GM23338 (cell line): Measurements from ENCODE around the gene CERS5. TPM values are rescaled to one million over a fixed set of nuclear protein-coding genes. Genes with fewer than 3 reads are reported as not detected.

Experiments
- ATAC-seq: fragments of 200-7000 bp; cut with Tn5 transposase; 3 replicates; pipeline ENCODE4 v1.9.1; 2020
- DNase-seq: peaks from one replicate; pipeline ENCODE4 v3.0.0-alpha.2; 2015; ENCODE audit warnings: low spot score
- H2AFZ ChIP-seq: fragments of 200-600 bp; sonication (generic); 2 replicates; pipeline ENCODE4 v1.8.0; 2016; ENCODE audit warnings: antibody characterized with exemption, mild to moderate bottlenecking, moderate library complexity
- H3F3A ChIP-seq: fragments of 200-600 bp; sonication (generic); replicated peaks from 2 replicates; pipeline ENCODE4 v1.8.0; 2017; ENCODE audit warnings: antibody characterized with exemption, mixed run types, low read depth
- H3K27ac ChIP-seq: fragments of 200-600 bp; sonication (generic); 2 replicates; pipeline ENCODE4 v1.6.1; 2016; ENCODE audit warnings: low read depth
- H3K27me3 ChIP-seq: fragments of 200-600 bp; sonication (generic); 2 replicates; pipeline ENCODE4 v1.8.0; 2016; ENCODE audit warnings: mild to moderate bottlenecking, mixed run types, moderate library complexity; ENCODE audit not compliant: insufficient read depth
- H3K36me3 ChIP-seq: fragments of 200-600 bp; sonication (generic); 2 replicates; pipeline ENCODE4 v1.8.0; 2016; ENCODE audit warnings: mild to moderate bottlenecking; ENCODE audit not compliant: insufficient read depth
- H3K4me1 ChIP-seq: fragments of 200-600 bp; sonication (generic); 2 replicates; pipeline ENCODE4 v1.8.0; 2016; ENCODE audit warnings: mild to moderate bottlenecking, moderate library complexity; ENCODE audit not compliant: insufficient read depth
- H3K4me2 ChIP-seq: fragments of 200-600 bp; sonication (generic); 2 replicates; pipeline ENCODE4 v1.7.1; 2017; ENCODE audit warnings: mixed run types
- H3K4me3 ChIP-seq: fragments of 200-600 bp; sonication (generic); 2 replicates; pipeline ENCODE4 v1.6.1; 2016; ENCODE audit warnings: mixed run types
- H3K79me2 ChIP-seq: fragments of 200-600 bp; sonication (generic); replicated peaks from 2 replicates; pipeline ENCODE4 v1.8.0; 2017; ENCODE audit warnings: mild to moderate bottlenecking; ENCODE audit not compliant: insufficient read depth
- H3K9me2 ChIP-seq: fragments of 200-600 bp; sonication (generic); 2 replicates; pipeline ENCODE4 v1.8.0; 2017; ENCODE audit not compliant: insufficient read depth
- H4K20me1 ChIP-seq: fragments of 200-600 bp; sonication (generic); replicated peaks from 2 replicates; pipeline ENCODE4 v1.8.0; 2017; ENCODE audit warnings: mild to moderate bottlenecking; ENCODE audit not compliant: insufficient read depth
- H3K27ac Mint-ChIP-seq: 2 replicates; pipeline ENCODE4 v1.8.0; 2020; ENCODE audit warnings: inconsistent platforms, mild to moderate bottlenecking, moderate library complexity, mixed read lengths
- H3K27me3 Mint-ChIP-seq: 3 replicates; pipeline ENCODE4 v1.8.0; 2022; ENCODE audit warnings: low read depth, mild to moderate bottlenecking, moderate library complexity, mixed read lengths, inconsistent platforms; ENCODE audit not compliant: insufficient read depth, poor library complexity
- H3K36me3 Mint-ChIP-seq: 3 replicates; pipeline ENCODE4 v1.8.0; 2021; ENCODE audit warnings: low read depth, mild to moderate bottlenecking, inconsistent platforms, moderate library complexity, mixed read lengths
- H3K4me1 Mint-ChIP-seq: 3 replicates; pipeline ENCODE4 v1.8.0; 2020; ENCODE audit warnings: mild to moderate bottlenecking, inconsistent platforms, mixed read lengths
- H3K4me3 Mint-ChIP-seq: 3 replicates; pipeline ENCODE4 v1.8.0; 2021; ENCODE audit warnings: moderate library complexity, mild to moderate bottlenecking, inconsistent platforms, mixed read lengths
- H3K9me3 Mint-ChIP-seq: 3 replicates; pipeline ENCODE4 v1.8.0; 2020; ENCODE audit warnings: moderate library complexity, mild to moderate bottlenecking, inconsistent platforms, mixed read lengths
- CREB1 ChIP-seq: fragments of 250-450 bp; sonication (Bioruptor Pico); IDR thresholded peaks from 2 replicates; pipeline ENCODE4 v1.5.0; 2020; ENCODE audit warnings: low read depth, mild to moderate bottlenecking, moderate library complexity
- EZH2 ChIP-seq: fragments of 200-600 bp; sonication (generic); IDR thresholded peaks from one replicate; pipeline ENCODE4 v1.8.0; 2017; ENCODE audit warnings: antibody characterized with exemption, mild to moderate bottlenecking, low read depth; ENCODE audit not compliant: unreplicated experiment
- EZH2phosphoT487 ChIP-seq: fragments of 200-600 bp; sonication (generic); IDR thresholded peaks from one replicate; pipeline ENCODE4 v1.8.1; 2018; ENCODE audit warnings: antibody characterized with exemption; ENCODE audit not compliant: unreplicated experiment
- JUNB ChIP-seq: IDR thresholded peaks from one replicate; pipeline ENCODE4 v1.6.1; 2016; ENCODE audit warnings: antibody characterized with exemption; ENCODE audit not compliant: unreplicated experiment
- NANOG ChIP-seq: IDR thresholded peaks from 2 replicates; pipeline ENCODE4 v1.6.1; 2016; ENCODE audit warnings: antibody characterized with exemption, borderline replicate concordance
- POLR2AphosphoS5 ChIP-seq: IDR thresholded peaks from 2 replicates; pipeline ENCODE4 v1.6.1; 2016; ENCODE audit warnings: antibody characterized with exemption, low read depth
- STAT1 ChIP-seq: IDR thresholded peaks from one replicate; pipeline ENCODE4 v1.6.1; 2016; ENCODE audit warnings: antibody characterized with exemption; ENCODE audit not compliant: unreplicated experiment
- ZNF114 ChIP-seq: fragments of 250-450 bp; sonication (Bioruptor Pico); IDR thresholded peaks from 2 replicates; pipeline ENCODE4 v1.5.0; 2020; ENCODE audit warnings: mild to moderate bottlenecking, moderate library complexity
- ZNF331 ChIP-seq: fragments of 250-450 bp; sonication (Bioruptor Pico); IDR thresholded peaks from 2 replicates; pipeline ENCODE4 v1.5.0; 2020; ENCODE audit warnings: low read depth, mild to moderate bottlenecking, moderate library complexity
- polyA plus RNA-seq: library from polyadenylated mRNA; unstranded; fragments of >200 nt; fragmentation: Nextera tagmentation; extraction: Ambion mirVana; gene quantifications from 2 replicates; pipeline ENCODE4 v1.2.1, GENCODE V29; 2016
- total RNA-seq: library from RNA; depleted of rRNA; stranded (reverse); fragments of >200 nt; shearing (Covaris generic); gene quantifications from 2 replicates; pipeline ENCODE4 v1.2.3, GENCODE V29; 2014
- TF ChIP-seq, protein P1 (sequence below): fragments of 250-450 bp; sonication (Bioruptor Pico); IDR thresholded peaks from 2 replicates; pipeline ENCODE4 v1.5.0; 2020; ENCODE audit warnings: mild to moderate bottlenecking, moderate library complexity
- TF ChIP-seq, protein P2 (sequence below): IDR thresholded peaks from 2 replicates; pipeline ENCODE4 v1.6.1; 2016; ENCODE audit warnings: antibody characterized with exemption
- TF ChIP-seq, protein P3 (sequence below), 2 experiments: fragments of 200-600 bp in 1 of 2; sonication (generic) in 1 of 2; conservative IDR thresholded peaks; 2 replicates each; pipeline versions ENCODE4 v1.5.1 to v1.6.1; 2016 to 2017; ENCODE audit warnings: antibody characterized with exemption in 2 of 2, low read depth in 2 of 2, mild to moderate bottlenecking in 2 of 2, moderate library complexity in 1 of 2
- TF ChIP-seq, protein P4 (sequence below): IDR thresholded peaks from one replicate; pipeline ENCODE4 v1.6.1; 2018; ENCODE audit warnings: antibody characterized with exemption; ENCODE audit not compliant: unreplicated experiment

Gene CERS5
- total and polyA plus RNA-seq, 2 experiments from 2014 or later, result 42.7 to 56.5 TPM

DNA sequence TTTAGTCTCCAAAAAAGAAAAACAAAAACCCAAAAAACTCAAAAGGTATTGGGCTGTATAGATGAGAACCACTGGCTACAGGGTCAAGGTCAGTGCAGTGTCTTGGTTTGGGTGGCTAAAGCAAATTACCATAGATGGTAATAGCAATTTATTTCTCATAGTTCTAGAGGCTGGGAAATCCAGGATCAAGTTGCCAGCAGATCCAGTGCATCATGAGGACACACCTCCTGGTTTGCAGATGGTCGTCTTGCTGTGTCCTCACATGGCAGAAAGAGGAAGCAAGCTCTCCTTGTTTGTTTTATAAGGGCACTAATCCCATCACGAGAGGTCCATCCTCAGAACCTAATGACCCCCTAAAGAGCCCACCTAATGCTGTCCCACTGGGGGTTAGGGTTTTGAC lies 44.0 kb downstream of the CERS5 start:
- Mint-ChIP-seq H3K27ac (no peak overlapping the region), H3K27me3 (no peaks in the 10 kb centered on the region)

More for the DNA sequence above, 44.0 kb downstream of the CERS5 start:
- no peak for DNase-seq
- H3K4me3 ChIP-seq, result no peak overlapping the region
- no peak overlapping the region for H2AFZ ChIP-seq
- no peaks in the 10 kb centered on the region for H3K9me2 ChIP-seq
- Mint-ChIP-seq H3K9me3 (no peaks in the 10 kb centered on the region), H3K36me3 (no peaks in the 10 kb centered on the region; the same call in 2 of the 3 replicates), H3K4me1 (no peaks in the 10 kb centered on the region), H3K4me3 (no peak overlapping the region)
- TF ChIP-seq STAT1 (no peak), EZH2phosphoT487 (no peak), ZNF331 (CRISPR knock-in tag) (no peak), ZNF114 (CRISPR knock-in tag) (no peak), POLR2AphosphoS5 (no peak), EZH2 (no peak), NANOG (no peak), JUNB (no peak), CREB1 (CRISPR knock-in tag) (no peak)
- TF ChIP-seq, protein P1, sequence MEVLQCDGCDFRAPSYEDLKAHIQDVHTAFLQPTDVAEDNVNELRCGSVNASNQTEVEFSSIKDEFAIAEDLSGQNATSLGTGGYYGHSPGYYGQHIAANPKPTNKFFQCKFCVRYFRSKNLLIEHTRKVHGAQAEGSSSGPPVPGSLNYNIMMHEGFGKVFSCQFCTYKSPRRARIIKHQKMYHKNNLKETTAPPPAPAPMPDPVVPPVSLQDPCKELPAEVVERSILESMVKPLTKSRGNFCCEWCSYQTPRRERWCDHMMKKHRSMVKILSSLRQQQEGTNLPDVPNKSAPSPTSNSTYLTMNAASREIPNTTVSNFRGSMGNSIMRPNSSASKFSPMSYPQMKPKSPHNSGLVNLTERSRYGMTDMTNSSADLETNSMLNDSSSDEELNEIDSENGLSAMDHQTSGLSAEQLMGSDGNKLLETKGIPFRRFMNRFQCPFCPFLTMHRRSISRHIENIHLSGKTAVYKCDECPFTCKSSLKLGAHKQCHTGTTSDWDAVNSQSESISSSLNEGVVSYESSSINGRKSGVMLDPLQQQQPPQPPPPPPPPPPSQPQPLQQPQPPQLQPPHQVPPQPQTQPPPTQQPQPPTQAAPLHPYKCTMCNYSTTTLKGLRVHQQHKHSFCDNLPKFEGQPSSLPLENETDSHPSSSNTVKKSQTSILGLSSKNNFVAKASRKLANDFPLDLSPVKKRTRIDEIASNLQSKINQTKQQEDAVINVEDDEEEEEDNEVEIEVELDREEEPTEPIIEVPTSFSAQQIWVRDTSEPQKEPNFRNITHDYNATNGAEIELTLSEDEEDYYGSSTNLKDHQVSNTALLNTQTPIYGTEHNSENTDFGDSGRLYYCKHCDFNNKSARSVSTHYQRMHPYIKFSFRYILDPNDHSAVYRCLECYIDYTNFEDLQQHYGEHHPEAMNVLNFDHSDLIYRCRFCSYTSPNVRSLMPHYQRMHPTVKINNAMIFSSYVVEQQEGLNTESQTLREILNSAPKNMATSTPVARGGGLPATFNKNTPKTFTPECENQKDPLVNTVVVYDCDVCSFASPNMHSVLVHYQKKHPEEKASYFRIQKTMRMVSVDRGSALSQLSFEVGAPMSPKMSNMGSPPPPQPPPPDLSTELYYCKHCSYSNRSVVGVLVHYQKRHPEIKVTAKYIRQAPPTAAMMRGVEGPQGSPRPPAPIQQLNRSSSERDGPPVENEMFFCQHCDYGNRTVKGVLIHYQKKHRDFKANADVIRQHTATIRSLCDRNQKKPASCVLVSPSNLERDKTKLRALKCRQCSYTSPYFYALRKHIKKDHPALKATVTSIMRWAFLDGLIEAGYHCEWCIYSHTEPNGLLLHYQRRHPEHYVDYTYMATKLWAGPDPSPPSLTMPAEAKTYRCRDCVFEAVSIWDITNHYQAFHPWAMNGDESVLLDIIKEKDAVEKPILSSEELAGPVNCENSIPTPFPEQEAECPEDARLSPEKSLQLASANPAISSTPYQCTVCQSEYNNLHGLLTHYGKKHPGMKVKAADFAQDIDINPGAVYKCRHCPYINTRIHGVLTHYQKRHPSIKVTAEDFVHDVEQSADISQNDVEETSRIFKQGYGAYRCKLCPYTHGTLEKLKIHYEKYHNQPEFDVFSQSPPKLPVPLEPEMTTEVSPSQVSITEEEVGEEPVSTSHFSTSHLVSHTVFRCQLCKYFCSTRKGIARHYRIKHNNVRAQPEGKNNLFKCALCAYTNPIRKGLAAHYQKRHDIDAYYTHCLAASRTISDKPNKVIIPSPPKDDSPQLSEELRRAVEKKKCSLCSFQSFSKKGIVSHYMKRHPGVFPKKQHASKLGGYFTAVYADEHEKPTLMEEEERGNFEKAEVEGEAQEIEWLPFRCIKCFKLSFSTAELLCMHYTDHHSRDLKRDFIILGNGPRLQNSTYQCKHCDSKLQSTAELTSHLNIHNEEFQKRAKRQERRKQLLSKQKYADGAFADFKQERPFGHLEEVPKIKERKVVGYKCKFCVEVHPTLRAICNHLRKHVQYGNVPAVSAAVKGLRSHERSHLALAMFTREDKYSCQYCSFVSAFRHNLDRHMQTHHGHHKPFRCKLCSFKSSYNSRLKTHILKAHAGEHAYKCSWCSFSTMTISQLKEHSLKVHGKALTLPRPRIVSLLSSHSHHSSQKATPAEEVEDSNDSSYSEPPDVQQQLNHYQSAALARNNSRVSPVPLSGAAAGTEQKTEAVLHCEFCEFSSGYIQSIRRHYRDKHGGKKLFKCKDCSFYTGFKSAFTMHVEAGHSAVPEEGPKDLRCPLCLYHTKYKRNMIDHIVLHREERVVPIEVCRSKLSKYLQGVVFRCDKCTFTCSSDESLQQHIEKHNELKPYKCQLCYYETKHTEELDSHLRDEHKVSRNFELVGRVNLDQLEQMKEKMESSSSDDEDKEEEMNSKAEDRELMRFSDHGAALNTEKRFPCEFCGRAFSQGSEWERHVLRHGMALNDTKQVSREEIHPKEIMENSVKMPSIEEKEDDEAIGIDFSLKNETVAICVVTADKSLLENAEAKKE, result no peak
- TF ChIP-seq, protein P2, sequence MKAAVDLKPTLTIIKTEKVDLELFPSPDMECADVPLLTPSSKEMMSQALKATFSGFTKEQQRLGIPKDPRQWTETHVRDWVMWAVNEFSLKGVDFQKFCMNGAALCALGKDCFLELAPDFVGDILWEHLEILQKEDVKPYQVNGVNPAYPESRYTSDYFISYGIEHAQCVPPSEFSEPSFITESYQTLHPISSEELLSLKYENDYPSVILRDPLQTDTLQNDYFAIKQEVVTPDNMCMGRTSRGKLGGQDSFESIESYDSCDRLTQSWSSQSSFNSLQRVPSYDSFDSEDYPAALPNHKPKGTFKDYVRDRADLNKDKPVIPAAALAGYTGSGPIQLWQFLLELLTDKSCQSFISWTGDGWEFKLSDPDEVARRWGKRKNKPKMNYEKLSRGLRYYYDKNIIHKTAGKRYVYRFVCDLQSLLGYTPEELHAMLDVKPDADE, result no peak
- TF ChIP-seq, protein P3, sequence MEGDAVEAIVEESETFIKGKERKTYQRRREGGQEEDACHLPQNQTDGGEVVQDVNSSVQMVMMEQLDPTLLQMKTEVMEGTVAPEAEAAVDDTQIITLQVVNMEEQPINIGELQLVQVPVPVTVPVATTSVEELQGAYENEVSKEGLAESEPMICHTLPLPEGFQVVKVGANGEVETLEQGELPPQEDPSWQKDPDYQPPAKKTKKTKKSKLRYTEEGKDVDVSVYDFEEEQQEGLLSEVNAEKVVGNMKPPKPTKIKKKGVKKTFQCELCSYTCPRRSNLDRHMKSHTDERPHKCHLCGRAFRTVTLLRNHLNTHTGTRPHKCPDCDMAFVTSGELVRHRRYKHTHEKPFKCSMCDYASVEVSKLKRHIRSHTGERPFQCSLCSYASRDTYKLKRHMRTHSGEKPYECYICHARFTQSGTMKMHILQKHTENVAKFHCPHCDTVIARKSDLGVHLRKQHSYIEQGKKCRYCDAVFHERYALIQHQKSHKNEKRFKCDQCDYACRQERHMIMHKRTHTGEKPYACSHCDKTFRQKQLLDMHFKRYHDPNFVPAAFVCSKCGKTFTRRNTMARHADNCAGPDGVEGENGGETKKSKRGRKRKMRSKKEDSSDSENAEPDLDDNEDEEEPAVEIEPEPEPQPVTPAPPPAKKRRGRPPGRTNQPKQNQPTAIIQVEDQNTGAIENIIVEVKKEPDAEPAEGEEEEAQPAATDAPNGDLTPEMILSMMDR (conservative IDR thresholded peaks at IDR 0.05; ENCODE audit: low read depth in 2 of 2), result no peak
- TF ChIP-seq, protein P4, sequence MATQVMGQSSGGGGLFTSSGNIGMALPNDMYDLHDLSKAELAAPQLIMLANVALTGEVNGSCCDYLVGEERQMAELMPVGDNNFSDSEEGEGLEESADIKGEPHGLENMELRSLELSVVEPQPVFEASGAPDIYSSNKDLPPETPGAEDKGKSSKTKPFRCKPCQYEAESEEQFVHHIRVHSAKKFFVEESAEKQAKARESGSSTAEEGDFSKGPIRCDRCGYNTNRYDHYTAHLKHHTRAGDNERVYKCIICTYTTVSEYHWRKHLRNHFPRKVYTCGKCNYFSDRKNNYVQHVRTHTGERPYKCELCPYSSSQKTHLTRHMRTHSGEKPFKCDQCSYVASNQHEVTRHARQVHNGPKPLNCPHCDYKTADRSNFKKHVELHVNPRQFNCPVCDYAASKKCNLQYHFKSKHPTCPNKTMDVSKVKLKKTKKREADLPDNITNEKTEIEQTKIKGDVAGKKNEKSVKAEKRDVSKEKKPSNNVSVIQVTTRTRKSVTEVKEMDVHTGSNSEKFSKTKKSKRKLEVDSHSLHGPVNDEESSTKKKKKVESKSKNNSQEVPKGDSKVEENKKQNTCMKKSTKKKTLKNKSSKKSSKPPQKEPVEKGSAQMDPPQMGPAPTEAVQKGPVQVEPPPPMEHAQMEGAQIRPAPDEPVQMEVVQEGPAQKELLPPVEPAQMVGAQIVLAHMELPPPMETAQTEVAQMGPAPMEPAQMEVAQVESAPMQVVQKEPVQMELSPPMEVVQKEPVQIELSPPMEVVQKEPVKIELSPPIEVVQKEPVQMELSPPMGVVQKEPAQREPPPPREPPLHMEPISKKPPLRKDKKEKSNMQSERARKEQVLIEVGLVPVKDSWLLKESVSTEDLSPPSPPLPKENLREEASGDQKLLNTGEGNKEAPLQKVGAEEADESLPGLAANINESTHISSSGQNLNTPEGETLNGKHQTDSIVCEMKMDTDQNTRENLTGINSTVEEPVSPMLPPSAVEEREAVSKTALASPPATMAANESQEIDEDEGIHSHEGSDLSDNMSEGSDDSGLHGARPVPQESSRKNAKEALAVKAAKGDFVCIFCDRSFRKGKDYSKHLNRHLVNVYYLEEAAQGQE, result no peak
- H3K36me3 ChIP-seq, result no peaks in the 10 kb centered on the region
- peaks cover 5% of the 10 kb centered on the region; the same call in 1 of the 2 replicates for H4K20me1 ChIP-seq
- no peaks in the 10 kb centered on the region for H3F3A ChIP-seq
- no peaks in the 10 kb centered on the region for H3K27me3 ChIP-seq
- H3K4me1 ChIP-seq, result no peaks in the 10 kb centered on the region
- H3K79me2 ChIP-seq, result no peaks in the 10 kb centered on the region
- H3K27ac ChIP-seq, result no peak overlapping the region
- no peak overlapping the region for H3K4me2 ChIP-seq
- ATAC-seq, result no peak
